SKM-1 (cell line): Measurements from ENCODE around the gene LRRC7.

Experiments used
- DNase-seq: peaks from one replicate; lab custom pipeline; 2025; ENCODE audit not compliant: unreplicated experiment; lab: John Stamatoyannopoulos, UW

LRRC7 gene

GRCh38 chr1:69567652-69568420 lies at the start of gene LRRC7:
TSS of gene LRRC7 (plus strand) at chr1:69567922. CDS start at chr1:69568640, 718 bp downstream.
- DNase-seq: no peak

- DNase-seq: no peak
Observed at GRCh38 chr1:69519006-69519405, 48.7 kb upstream of the LRRC7 start.

- no peak for DNase-seq
Observed at GRCh38 chr1:69520326-69520725, 47.4 kb upstream of the LRRC7 start.

- no peak for DNase-seq
Observed at GRCh38 chr1:69523032-69523431, 44.7 kb upstream of the LRRC7 start.

- DNase-seq: no peak
Observed at GRCh38 chr1:69523461-69523860, 44.3 kb upstream of the LRRC7 start.

GRCh38 chr1:69524015-69524414 lies 43.7 kb upstream of the LRRC7 start:
- no peak for DNase-seq

GRCh38 chr1:69527273-69527672 lies 40.4 kb upstream of the LRRC7 start:
- DNase-seq: no peak

GRCh38 chr1:69528376-69528775 lies 39.3 kb upstream of the LRRC7 start:
- DNase-seq: no peak

GRCh38 chr1:69533343-69533742 lies 34.4 kb upstream of the LRRC7 start:
- no peak for DNase-seq

GRCh38 chr1:69534829-69535228 lies 32.9 kb upstream of the LRRC7 start:
- no peak for DNase-seq

- no peak for DNase-seq
Observed at GRCh38 chr1:69535490-69535889, 32.2 kb upstream of the LRRC7 start.

GRCh38 chr1:69540052-69540451 lies 27.7 kb upstream of the LRRC7 start:
- DNase-seq: no peak

- DNase-seq: no peak
Observed at GRCh38 chr1:69551476-69552324, 16.0 kb upstream of the LRRC7 start.

GRCh38 chr1:69553726-69554125 lies 14.0 kb upstream of the LRRC7 start:
- DNase-seq: no peak

GRCh38 chr1:69568421-69569174 lies 876 bp downstream of the LRRC7 start:
- DNase-seq: no peak

- no peak for DNase-seq
Observed at GRCh38 chr1:69569175-69569541, 1.4 kb downstream of the LRRC7 start.

- no peak for DNase-seq
Observed at GRCh38 chr1:69569576-69570328, 2.0 kb downstream of the LRRC7 start.

- DNase-seq: no peak
Observed at GRCh38 chr1:69570356-69570755, 2.6 kb downstream of the LRRC7 start.

- DNase-seq: no peak
Observed at GRCh38 chr1:69572921-69573320, 5.2 kb downstream of the LRRC7 start.

- no peak for DNase-seq
Observed at GRCh38 chr1:69573911-69574310, 6.2 kb downstream of the LRRC7 start.

- no peak for DNase-seq
Observed at GRCh38 chr1:69585666-69586065, 17.9 kb downstream of the LRRC7 start.
